ENCODE measurements around the gene CHST6. TPM values are rescaled to one million over a fixed set of nuclear protein-coding genes. Genes with fewer than 3 reads are reported as not detected.

CHST6 gene
- total RNA-seq, 1 experiment from 2014 or later = 17.9 TPM

DNA sequence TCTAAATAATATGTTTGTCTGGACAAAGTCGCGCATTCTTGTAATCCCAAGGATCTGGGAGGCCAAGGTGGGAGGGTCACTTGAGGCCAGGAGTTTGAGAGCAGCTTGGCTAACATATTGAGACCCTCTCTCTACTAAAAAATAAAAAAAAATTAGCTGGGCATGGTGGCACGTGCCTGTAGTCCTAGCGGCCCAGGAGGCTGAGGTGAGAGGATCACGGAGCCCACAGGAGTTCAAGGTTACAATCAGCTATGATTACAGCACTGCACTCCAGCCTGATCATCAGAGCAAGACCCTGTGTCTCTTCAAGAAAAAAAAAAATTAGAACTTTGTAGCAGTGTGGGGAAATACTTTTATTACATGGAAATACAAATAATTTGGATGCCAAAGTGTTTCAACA is 6.1 kb upstream of the CHST6 start:
- ChIA-PET POLR2A (no interaction called here), CTCF (no interaction called here), RAD21 (ENCODE audit: low non-redundant PET in 1 of 2, low total read pairs in 2 of 2, uncharacterized antibody in 2 of 2, unreplicated experiment in 2 of 2) (no interaction called here)
- Histone ChIP-seq H3K9ac (ENCODE audit: low read length) (no peak overlapping the region), H4K20me1 (ENCODE audit: insufficient read depth) (no peaks in the 10 kb centered on the region), H3K79me2 (ENCODE audit: insufficient read depth, low read length) (no peaks in the 10 kb centered on the region), H3K4me2 (ENCODE audit: low read length) (no peak overlapping the region), H3K4me1 (ENCODE audit: control insufficient read depth in 1 of 2, insufficient read depth in 2 of 2, low read length in 2 of 2) (peaks cover 9 to 23% of the 10 kb centered on the region in 2 experiments), H3K9me2 (ENCODE audit: insufficient read depth) (no peaks in the 10 kb centered on the region), H3K27me3 (ENCODE audit: insufficient read depth, low read length) (no peaks in the 10 kb centered on the region), H3K4me3 (replicated peaks in 1 of 2; ENCODE audit: low read depth in 1 of 2, low read length in 2 of 2) (no peak overlapping the region), H3K36me3 (ENCODE audit: control insufficient read depth in 1 of 2, insufficient read depth in 2 of 2, low read length in 2 of 2) (no peaks in the 10 kb centered on the region), H2AFZ (ENCODE audit: low read depth, low read length, poor library complexity, severe bottlenecking) (no peak overlapping the region), H3K9me3 (ENCODE audit: control insufficient read depth in 1 of 2, insufficient read depth in 1 of 2, low read depth in 1 of 2, low read length in 2 of 2) (no peaks in the 10 kb centered on the region), H3K27ac (ENCODE audit: low read depth, low read length) (no peak overlapping the region)
- DNase-seq (ENCODE audit: low read depth, low spot score) (no peak), ATAC-seq (no peak)
- no TSS peak for BruUV-seq (replicated peaks)
- TF ChIP-seq SRF (IDR thresholded peaks at IDR 0.05; ENCODE audit: low read depth) (no peak), CEBPB (IDR thresholded peaks at IDR 0.05; ENCODE audit: low read depth) (no peak), FOSL1 (IDR thresholded peaks at IDR 0.05; ENCODE audit: low read depth) (no peak), RAD21 (IDR thresholded peaks at IDR 0.05; ENCODE audit: low read depth) (no peak), JUND (IDR thresholded peaks at IDR 0.05) (no peak), ELF1 (IDR thresholded peaks at IDR 0.05; ENCODE audit: borderline replicate concordance, low read depth) (no peak), EZH2phosphoT487 (IDR thresholded peaks at IDR 0.05; ENCODE audit: borderline replicate concordance) (no peak), ZFX (IDR thresholded peaks at IDR 0.05) (no peak), ZNF274 (IDR thresholded peaks at IDR 0.05; ENCODE audit: low read depth, low read length) (no peak)
- TF ChIP-seq, protein P1, sequence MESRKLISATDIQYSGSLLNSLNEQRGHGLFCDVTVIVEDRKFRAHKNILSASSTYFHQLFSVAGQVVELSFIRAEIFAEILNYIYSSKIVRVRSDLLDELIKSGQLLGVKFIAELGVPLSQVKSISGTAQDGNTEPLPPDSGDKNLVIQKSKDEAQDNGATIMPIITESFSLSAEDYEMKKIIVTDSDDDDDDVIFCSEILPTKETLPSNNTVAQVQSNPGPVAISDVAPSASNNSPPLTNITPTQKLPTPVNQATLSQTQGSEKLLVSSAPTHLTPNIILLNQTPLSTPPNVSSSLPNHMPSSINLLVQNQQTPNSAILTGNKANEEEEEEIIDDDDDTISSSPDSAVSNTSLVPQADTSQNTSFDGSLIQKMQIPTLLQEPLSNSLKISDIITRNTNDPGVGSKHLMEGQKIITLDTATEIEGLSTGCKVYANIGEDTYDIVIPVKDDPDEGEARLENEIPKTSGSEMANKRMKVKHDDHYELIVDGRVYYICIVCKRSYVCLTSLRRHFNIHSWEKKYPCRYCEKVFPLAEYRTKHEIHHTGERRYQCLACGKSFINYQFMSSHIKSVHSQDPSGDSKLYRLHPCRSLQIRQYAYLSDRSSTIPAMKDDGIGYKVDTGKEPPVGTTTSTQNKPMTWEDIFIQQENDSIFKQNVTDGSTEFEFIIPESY (IDR thresholded peaks at IDR 0.05; ENCODE audit: extremely low read depth, insufficient replicate concordance, low read length) = no peak
- TF ChIP-seq, protein P2, sequence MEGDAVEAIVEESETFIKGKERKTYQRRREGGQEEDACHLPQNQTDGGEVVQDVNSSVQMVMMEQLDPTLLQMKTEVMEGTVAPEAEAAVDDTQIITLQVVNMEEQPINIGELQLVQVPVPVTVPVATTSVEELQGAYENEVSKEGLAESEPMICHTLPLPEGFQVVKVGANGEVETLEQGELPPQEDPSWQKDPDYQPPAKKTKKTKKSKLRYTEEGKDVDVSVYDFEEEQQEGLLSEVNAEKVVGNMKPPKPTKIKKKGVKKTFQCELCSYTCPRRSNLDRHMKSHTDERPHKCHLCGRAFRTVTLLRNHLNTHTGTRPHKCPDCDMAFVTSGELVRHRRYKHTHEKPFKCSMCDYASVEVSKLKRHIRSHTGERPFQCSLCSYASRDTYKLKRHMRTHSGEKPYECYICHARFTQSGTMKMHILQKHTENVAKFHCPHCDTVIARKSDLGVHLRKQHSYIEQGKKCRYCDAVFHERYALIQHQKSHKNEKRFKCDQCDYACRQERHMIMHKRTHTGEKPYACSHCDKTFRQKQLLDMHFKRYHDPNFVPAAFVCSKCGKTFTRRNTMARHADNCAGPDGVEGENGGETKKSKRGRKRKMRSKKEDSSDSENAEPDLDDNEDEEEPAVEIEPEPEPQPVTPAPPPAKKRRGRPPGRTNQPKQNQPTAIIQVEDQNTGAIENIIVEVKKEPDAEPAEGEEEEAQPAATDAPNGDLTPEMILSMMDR (IDR thresholded peaks at IDR 0.05 in 2 of 3, conservative IDR thresholded peaks at IDR 0.05 in 1 of 3; ENCODE audit: borderline replicate concordance in 1 of 3, insufficient read depth in 1 of 3, low read depth in 2 of 3, low read length in 2 of 3) = no peak
- TF ChIP-seq, protein P3, sequence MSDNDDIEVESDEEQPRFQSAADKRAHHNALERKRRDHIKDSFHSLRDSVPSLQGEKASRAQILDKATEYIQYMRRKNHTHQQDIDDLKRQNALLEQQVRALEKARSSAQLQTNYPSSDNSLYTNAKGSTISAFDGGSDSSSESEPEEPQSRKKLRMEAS (IDR thresholded peaks at IDR 0.05) = no peak
- TF ChIP-seq, protein P4, sequence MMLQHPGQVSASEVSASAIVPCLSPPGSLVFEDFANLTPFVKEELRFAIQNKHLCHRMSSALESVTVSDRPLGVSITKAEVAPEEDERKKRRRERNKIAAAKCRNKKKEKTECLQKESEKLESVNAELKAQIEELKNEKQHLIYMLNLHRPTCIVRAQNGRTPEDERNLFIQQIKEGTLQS (IDR thresholded peaks at IDR 0.05) = no peak
- TF ChIP-seq, protein P5, sequence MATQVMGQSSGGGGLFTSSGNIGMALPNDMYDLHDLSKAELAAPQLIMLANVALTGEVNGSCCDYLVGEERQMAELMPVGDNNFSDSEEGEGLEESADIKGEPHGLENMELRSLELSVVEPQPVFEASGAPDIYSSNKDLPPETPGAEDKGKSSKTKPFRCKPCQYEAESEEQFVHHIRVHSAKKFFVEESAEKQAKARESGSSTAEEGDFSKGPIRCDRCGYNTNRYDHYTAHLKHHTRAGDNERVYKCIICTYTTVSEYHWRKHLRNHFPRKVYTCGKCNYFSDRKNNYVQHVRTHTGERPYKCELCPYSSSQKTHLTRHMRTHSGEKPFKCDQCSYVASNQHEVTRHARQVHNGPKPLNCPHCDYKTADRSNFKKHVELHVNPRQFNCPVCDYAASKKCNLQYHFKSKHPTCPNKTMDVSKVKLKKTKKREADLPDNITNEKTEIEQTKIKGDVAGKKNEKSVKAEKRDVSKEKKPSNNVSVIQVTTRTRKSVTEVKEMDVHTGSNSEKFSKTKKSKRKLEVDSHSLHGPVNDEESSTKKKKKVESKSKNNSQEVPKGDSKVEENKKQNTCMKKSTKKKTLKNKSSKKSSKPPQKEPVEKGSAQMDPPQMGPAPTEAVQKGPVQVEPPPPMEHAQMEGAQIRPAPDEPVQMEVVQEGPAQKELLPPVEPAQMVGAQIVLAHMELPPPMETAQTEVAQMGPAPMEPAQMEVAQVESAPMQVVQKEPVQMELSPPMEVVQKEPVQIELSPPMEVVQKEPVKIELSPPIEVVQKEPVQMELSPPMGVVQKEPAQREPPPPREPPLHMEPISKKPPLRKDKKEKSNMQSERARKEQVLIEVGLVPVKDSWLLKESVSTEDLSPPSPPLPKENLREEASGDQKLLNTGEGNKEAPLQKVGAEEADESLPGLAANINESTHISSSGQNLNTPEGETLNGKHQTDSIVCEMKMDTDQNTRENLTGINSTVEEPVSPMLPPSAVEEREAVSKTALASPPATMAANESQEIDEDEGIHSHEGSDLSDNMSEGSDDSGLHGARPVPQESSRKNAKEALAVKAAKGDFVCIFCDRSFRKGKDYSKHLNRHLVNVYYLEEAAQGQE (IDR thresholded peaks at IDR 0.05; ENCODE audit: low read depth) = no peak
- intact Hi-C loops (cut with micrococcal nuclease) = no loop called here
